Fibroblast of villous mesenchyme (primary cell): ENCODE measurements around the gene CYSTM1. TPM values are rescaled to one million over a fixed set of nuclear protein-coding genes. Genes with fewer than 3 reads are reported as not detected.

Experiments used
- DNase-seq: peaks from one replicate; pipeline ENCODE4 v3.0.0-alpha.2; 2010; ENCODE audit warnings: low read depth
- H3K4me3 ChIP-seq: 2 replicates; pipeline ENCODE4 v1.5.1; 2011; ENCODE audit warnings: low read depth, mild to moderate bottlenecking, low read length
- total RNA-seq: library from RNA; depleted of rRNA; stranded (reverse); fragments of >200 nt; gene quantifications from 2 replicates; pipeline ENCODE4 v1.2.3, GENCODE V29; 2012
- TF ChIP-seq, protein P1 (sequence below): IDR thresholded peaks from 2 replicates; pipeline ENCODE4 v1.5.1; 2012; ENCODE audit warnings: low read depth, mild to moderate bottlenecking, low read length; ENCODE audit not compliant: insufficient read depth

CYSTM1 gene
- total RNA-seq, 1 donor = 9.5 TPM

DNA sequence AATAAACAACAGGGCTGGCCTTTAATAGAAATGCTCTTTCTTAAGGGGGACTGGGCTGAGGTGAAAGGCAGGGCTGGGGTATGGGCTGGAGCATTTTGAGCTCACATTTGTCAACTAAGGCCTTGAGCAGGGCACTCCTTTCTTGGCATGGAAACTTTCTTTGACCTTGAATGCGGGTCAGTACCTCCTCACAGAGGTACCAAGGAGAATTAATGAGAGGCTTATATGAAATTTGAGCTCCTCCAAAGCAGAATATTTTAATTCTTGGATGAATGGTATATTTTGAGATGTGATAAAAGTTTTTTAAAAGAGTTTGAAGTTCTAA, 3.1 kb downstream of the CYSTM1 start:
- no peak for DNase-seq
- H3K4me3 ChIP-seq = no peak overlapping the region
- TF ChIP-seq, protein P1, sequence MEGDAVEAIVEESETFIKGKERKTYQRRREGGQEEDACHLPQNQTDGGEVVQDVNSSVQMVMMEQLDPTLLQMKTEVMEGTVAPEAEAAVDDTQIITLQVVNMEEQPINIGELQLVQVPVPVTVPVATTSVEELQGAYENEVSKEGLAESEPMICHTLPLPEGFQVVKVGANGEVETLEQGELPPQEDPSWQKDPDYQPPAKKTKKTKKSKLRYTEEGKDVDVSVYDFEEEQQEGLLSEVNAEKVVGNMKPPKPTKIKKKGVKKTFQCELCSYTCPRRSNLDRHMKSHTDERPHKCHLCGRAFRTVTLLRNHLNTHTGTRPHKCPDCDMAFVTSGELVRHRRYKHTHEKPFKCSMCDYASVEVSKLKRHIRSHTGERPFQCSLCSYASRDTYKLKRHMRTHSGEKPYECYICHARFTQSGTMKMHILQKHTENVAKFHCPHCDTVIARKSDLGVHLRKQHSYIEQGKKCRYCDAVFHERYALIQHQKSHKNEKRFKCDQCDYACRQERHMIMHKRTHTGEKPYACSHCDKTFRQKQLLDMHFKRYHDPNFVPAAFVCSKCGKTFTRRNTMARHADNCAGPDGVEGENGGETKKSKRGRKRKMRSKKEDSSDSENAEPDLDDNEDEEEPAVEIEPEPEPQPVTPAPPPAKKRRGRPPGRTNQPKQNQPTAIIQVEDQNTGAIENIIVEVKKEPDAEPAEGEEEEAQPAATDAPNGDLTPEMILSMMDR = no peak

DNA sequence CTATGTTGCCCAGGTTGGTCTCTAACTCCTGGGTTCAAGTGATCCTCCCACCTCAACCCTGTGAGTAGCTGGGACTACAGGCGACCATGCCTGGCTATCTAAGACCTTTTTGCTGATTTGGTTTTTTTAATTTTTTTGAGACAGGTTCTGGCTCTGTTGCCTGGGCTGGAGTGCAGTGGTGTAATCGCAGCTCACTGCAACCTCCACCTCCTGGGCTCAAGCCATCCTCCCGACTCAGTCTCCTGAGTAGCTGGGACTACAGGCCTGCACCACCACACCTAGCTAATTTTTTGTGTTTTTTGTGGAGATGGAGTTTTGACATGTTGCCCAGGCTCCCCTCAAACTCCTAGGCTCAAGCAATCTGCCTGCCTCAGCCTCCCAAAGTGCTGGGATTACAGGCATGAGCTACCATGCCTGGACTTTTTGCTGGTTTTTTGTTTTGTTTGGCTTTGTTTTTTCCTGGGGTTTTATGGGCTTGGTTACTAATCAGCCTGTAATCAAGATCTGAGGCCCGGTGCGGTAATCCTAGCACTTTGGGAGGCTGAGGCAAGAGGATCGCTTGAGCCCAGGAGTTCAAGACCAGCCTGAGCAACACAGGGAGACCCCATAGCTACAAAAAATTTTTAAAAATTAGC, 3.6 kb downstream of the CYSTM1 start:
- TF ChIP-seq, protein P1 = no peak
- H3K4me3 ChIP-seq = no peak overlapping the region
- DNase-seq = no peak

DNA sequence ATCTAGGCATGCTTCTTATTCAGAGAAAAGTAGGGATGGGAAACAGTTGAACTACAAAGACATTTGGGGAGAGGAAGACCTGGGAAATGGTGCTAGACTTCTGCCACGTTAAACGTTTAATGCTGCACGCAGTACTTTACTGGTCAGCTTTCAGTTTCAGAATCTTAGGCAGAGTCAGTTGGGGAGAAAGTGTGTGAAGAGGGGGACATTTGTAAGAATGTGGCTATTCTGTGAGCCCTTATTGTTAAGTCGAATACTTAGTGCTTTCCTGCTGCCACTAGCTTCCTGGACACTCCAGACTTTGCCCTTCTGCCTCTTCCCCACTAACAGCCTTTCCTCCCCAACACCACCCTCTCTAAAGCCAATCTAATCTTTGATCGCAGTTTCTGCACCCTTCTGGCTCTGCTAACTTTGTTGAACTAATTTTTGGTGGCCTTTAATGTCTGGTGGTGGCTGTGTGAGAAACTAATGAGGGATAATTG, 6.1 kb downstream of the CYSTM1 start:
- no peak overlapping the region for H3K4me3 ChIP-seq
- no peak for DNase-seq
- TF ChIP-seq, protein P1 = no peak

DNA sequence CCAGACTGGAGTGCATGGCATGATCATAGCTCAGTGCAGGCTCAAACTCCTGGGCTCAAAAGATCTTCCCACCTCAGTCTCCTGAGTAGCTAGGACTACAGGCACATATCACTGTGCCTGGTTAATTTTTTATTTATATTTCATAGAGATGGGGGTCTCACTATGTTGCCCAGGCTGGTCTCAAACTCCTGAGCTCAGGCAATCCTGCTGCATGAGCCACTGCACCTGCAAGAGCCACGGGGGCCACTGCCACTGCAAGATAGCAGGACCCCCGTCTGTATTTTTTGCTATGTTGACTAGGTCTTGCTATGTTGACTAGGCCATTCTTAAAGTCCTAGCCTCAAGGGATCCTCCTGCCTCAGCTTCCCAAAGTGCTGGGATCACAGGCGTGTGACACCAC, 6.5 kb downstream of the CYSTM1 start:
- H3K4me3 ChIP-seq = no peak overlapping the region
- TF ChIP-seq, protein P1 = no peak
- no peak for DNase-seq

DNA sequence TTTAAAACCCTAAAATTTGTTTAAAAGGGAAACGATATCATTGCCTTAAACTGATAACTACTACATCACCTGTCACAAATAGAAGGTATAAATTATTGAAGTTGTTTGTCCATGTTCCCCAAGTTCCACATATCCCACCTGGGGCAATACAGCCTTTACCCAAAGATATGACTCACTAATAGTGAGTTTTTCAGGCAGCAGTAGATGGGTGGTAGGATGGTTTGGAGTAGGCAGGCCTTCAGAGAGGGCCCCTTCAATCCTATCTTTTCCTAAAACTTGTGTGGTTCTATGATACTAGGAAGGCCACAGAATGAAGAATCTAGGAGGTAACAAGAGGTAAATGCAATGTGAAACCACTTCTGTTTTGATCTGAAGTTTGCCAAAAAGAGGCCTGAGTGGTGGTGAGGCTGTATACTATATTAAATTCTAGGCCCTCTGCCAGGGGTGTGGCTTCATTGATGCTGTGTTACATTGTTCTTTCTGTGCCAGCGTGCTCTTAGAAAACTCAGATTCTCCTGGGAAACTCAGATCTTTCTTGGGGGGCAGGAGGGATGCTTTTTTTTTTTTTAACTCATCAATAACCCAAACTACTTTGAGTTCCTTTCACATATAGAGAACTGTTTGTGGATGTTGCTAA, 7.2 kb downstream of the CYSTM1 start:
- TF ChIP-seq, protein P1 = no peak
- DNase-seq = no peak
- H3K4me3 ChIP-seq = no peak overlapping the region

DNA sequence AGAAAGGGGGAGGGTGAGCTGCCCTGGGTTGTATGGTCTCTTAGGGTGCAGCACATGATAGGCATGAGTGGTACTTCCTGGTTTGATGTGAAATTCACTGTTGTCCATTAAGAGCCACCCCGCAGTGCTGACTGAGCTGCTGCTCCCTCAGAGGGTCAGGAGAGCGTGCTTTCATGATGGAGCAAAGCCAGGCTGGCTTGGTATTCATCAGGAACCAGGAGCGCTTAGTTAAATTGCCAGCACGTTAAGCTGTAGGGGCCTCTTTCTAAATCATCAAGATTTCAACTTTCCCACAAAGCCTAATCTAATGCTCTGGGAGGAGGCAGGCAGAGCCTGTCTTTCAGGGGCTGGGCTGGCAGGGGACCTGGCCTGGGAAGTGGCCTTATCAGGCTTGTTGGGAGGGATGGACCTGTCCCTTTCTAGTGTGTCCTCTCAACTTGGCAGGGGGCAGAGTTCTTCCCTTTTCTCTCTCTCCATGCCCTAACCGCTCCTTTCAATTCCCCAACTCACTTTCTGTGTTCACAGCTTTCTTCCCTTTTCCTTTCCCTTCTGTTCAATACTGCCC, 7.9 kb downstream of the CYSTM1 start:
- peak; percentile 35 for DNase-seq
- H3K4me3 ChIP-seq = no peak overlapping the region
- TF ChIP-seq, protein P1 = no peak
